Measurements from ENCODE around the gene SLC28A1. TPM values are rescaled to one million over a fixed set of nuclear protein-coding genes. Genes with fewer than 3 reads are reported as not detected.

SLC28A1 gene
- total RNA-seq, result under 1 TPM in 1 of 4 donors, not detected in 3; 0.47 TPM

DNA sequence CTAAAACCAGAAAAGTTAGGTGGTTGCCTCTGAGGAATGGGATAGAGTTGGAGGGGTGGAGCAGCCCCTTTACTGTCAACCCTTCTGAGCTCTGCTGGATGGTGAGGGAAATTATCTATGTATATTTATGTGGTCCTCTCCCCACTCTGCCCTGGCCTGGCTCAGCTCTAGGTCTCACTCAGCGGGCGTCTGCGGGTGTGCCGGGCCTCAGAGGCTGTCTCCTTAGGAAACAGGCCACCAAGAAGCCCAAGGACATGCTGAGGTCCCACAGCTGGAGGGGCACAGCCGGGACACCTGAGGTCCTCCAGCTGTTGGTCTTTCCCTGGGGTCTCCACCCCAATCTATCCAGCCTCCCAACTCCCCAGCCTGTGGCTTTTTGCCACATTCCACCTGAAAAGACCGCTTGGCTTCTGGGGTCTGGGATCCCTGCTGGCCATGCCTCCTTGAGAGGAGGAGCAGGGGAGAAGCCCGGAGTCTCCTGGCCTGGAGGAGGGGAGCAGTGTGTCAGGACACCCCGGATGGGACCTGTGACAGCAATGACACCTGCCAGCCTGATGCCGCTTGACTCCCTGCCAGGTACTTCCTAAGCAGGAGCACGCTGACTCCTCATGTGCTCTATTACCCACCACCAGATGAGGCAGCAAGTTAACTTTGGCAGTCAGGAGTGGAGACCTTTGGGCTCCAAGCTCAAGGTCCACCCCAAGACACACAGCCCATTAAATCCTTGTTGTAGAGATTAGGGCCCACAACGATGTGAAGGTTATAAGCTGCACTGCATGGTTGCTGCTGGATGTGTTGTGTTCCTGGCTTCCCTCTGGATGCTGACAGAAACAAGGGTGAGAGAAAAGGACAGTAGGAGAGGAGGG is at the start of gene SLC28A1:
Gene SLC28A1 (plus strand): TSS at position 747 of the 866 bp plus-strand sequence. CDS start 3,099 bp downstream, outside the sequence.
- intact Hi-C loops (cut with DNase I; ENCODE audit: low total_unique reads), result no loop called here
- in situ Hi-C loops (cut with MboI; ENCODE audit: low sequenced_read_pairs in 4 of 4), result no loop called here
- H3K27ac ChIP-seq, result no peak within 1 kb of the TSS

GRCh38 chr15:84834969-84835368 is 49.5 kb upstream of the SLC28A1 start:
- in situ Hi-C loops (cut with MboI; ENCODE audit: low sequenced_read_pairs in 4 of 4) (no loop called here), intact Hi-C loops (cut with DNase I; ENCODE audit: low total_unique reads) (loop anchor here (10.0 kb wide), 1 partner anchor 750 kb away; no protein-coding TSS in a partner anchor)
- Histone ChIP-seq H3K4me3 (no peak overlapping the region), H3K36me3 (no peaks in the 10 kb centered on the region), H3K9me3 (no peaks in the 10 kb centered on the region), H3K27me3 (no peaks in the 10 kb centered on the region), H3K27ac (peak overlapping the region; percentile 94 to 99 (median 96)), H3K4me1 (peaks cover 90 to 93% of the 10 kb centered on the region in 2 donors)
- peak; percentile 94 to 97 for DNase-seq
- ATAC-seq, result peak; percentile 41 to 59
- TF ChIP-seq POLR2A (IDR thresholded peaks at IDR 0.05) (peak in 1 of 2 donors; percentile 66), CTCF (IDR thresholded peaks at IDR 0.05 in 4 of 5, conservative IDR thresholded peaks at IDR 0.05 in 1 of 5) (no peak)

More for the DNA sequence above, at the start of gene SLC28A1:
- ATAC-seq (peak; percentile 59 to 78), DNase-seq (peak; percentile 61 to 75)
- Histone ChIP-seq H3K4me3 (no peak within 1 kb of the TSS), H3K9me3 (no peaks in the 10 kb centered on the region), H3K36me3 (no peaks in the 10 kb centered on the region), H3K27me3 (no peaks in the 10 kb centered on the region), H3K4me1 (peaks cover 0 to 8% of the 10 kb centered on the region in 2 donors)
- no peak for TF ChIP-seq CTCF (IDR thresholded peaks at IDR 0.05 in 4 of 5, conservative IDR thresholded peaks at IDR 0.05 in 1 of 5)
- no peak for TF ChIP-seq POLR2A (IDR thresholded peaks at IDR 0.05)

DNA sequence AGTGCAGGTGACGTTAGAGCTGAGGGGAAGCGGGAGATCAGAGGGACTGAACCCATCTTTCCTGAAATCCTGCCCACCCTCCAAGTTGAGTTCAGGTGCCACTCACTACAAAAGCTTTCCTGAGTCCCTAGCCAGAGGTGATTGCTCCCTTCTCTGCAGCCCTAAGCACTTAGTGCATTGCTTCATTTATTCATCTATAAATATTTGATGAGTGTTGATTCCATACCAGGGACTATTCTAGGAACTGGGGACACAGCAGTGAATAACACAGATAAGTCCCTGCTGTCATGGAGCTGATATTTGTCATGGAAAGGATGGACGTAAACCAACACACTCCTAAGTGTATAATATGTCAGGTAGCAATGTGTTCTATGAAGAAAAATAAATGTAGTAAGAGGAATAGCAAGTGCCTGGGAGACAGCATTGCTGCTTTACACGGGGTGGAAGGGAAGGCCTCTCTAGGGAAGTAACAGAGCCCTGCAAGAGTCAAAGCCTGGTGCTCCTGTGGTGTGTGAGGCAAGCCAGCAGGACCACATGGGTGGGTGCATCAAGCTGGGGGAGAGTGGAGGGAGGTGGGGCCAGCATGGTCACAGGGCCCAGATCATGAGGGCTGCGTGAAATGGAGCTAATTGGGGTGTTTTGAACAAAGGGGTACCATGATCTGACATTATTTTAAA is 48.7 kb upstream of the SLC28A1 start:
- peak overlapping the region; percentile 94 to 99 (median 96) for H3K27ac ChIP-seq

DNA sequence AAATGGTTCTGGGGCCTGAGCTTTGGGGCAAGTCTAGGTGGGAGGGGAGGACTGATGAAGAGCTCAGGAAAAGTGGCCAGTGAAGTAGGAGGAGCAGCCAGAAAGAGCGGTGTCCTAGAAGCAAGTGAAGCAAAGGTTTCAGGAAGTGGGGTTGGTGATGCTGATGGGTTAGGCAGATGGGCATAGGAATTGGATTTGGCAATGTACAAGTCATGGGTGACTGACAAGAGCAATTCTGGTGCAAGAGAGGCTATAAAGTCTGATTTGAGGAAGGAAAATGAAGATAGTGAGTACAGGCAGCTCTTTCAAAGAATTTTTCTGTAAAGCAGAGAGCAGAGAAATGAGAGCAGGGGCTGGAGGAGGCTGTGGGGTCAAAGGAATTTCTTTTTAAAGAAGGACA is 47.6 kb upstream of the SLC28A1 start:
- Histone ChIP-seq H3K4me1 (peaks cover 86 to 91% of the 10 kb centered on the region in 2 donors), H3K27ac (peak overlapping the region; percentile 94 to 99 (median 96)), H3K9me3 (no peaks in the 10 kb centered on the region), H3K36me3 (no peaks in the 10 kb centered on the region), H3K27me3 (no peaks in the 10 kb centered on the region), H3K4me3 (no peak overlapping the region)
- intact Hi-C loops (cut with DNase I; ENCODE audit: low total_unique reads) (loop anchor here (10.0 kb wide), 1 partner anchor 748 kb away; no protein-coding TSS in a partner anchor), in situ Hi-C loops (cut with MboI; ENCODE audit: low sequenced_read_pairs in 4 of 4) (no loop called here)
- ATAC-seq, result no peak
- TF ChIP-seq POLR2A (IDR thresholded peaks at IDR 0.05), result no peak
- TF ChIP-seq CTCF (IDR thresholded peaks at IDR 0.05 in 4 of 5, conservative IDR thresholded peaks at IDR 0.05 in 1 of 5), result no peak
- no peak for DNase-seq

More for the DNA sequence above, 48.7 kb upstream of the SLC28A1 start:
- Histone ChIP-seq H3K4me3 (peak overlapping the region in 1 of 4 donors; percentile 7), H3K36me3 (no peaks in the 10 kb centered on the region), H3K27me3 (no peaks in the 10 kb centered on the region), H3K9me3 (no peaks in the 10 kb centered on the region), H3K4me1 (peaks cover 90 to 93% of the 10 kb centered on the region in 2 donors)
- intact Hi-C loops (cut with DNase I; ENCODE audit: low total_unique reads), result loop anchor here (10.0 kb wide), 1 partner anchor 749 kb away; no protein-coding TSS in a partner anchor
- in situ Hi-C loops (cut with MboI; ENCODE audit: low sequenced_read_pairs in 4 of 4), result no loop called here
- TF ChIP-seq CTCF (IDR thresholded peaks at IDR 0.05 in 4 of 5, conservative IDR thresholded peaks at IDR 0.05 in 1 of 5) (no peak), POLR2A (IDR thresholded peaks at IDR 0.05) (peak in 1 of 2 donors; percentile 50)
- no peak for DNase-seq
- ATAC-seq, result peak in 1 of 2 donors; percentile 4

Data from gastrocnemius medialis (tissue), 4 donors.